HAP-1 (cell line): ENCODE measurements around the gene PRND.

Experiments used
- DNase-seq, 2 experiments: peaks; one replicate each; pipeline ENCODE4 v3.0.0-alpha.2; 2016 to 2020; ENCODE audit warnings: low spot score in 2 of 2
- H3K27me3 ChIP-seq: fragments of 250-450 bp; sonication (Bioruptor Pico); 2 replicates; pipeline ENCODE4 v1.5.1; 2020; ENCODE audit warnings: low read depth, mild to moderate bottlenecking, moderate library complexity
- H3K36me3 ChIP-seq: fragments of 250-450 bp; sonication (Bioruptor Pico); replicated peaks from 2 replicates; pipeline ENCODE4 v1.5.1; 2020; ENCODE audit warnings: mild to moderate bottlenecking
- H3K4me1 ChIP-seq: fragments of 250-450 bp; sonication (Bioruptor Pico); 2 replicates; pipeline ENCODE4 v1.5.1; 2020; ENCODE audit warnings: mild to moderate bottlenecking
- H3K4me3 ChIP-seq: fragments of 250-450 bp; sonication (Bioruptor Pico); 2 replicates; pipeline ENCODE4 v1.5.1; 2020; ENCODE audit warnings: mild to moderate bottlenecking, moderate library complexity
- H3K9me3 ChIP-seq: fragments of 250-450 bp; sonication (Bioruptor Pico); 2 replicates; pipeline ENCODE4 v1.5.1; 2020; ENCODE audit warnings: mild to moderate bottlenecking, moderate library complexity
- in situ Hi-C: fragments of 300-500 bp; cut with MboI; formaldehyde crosslinking; loops from 3 replicates; pipeline ENCODE4 v1.14.3; 2020; ENCODE audit warnings: low sequenced_read_pairs, inconsistent platforms, mixed read lengths

The PRND gene, protein sequence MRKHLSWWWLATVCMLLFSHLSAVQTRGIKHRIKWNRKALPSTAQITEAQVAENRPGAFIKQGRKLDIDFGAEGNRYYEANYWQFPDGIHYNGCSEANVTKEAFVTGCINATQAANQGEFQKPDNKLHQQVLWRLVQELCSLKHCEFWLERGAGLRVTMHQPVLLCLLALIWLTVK

DNA sequence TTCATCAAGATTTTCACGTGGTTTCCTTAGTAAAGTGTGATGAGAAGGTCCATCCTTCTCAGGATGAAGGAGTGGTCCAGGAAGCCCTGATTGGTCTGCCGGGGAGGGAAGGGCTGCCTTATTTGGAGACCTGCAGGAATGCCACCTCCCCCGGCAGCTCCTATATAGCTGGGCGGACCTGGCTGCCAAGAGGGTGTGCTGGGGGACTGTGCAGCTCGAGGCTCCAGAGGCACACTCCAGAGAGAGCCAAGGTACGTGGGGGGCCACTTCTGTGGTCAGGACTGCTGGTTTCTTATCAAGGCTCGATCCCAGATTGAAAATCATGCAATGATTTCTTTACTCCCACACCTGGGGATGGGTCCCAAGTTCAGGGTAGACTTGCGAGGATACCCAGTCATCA is at the start of gene PRND:
Gene PRND (plus strand): TSS at position 191 of the 400 bp plus-strand sequence. CDS start 2,643 bp downstream, outside the sequence.
- Histone ChIP-seq H3K4me3 (no peak within 1 kb of the TSS), H3K27me3 (no peaks in the 10 kb centered on the region), H3K36me3 (no peaks in the 10 kb centered on the region), H3K9me3 (no peaks in the 10 kb centered on the region), H3K4me1 (peaks cover 12% of the 10 kb centered on the region)
- no peak for DNase-seq
- in situ Hi-C loops: no loop called here

DNA sequence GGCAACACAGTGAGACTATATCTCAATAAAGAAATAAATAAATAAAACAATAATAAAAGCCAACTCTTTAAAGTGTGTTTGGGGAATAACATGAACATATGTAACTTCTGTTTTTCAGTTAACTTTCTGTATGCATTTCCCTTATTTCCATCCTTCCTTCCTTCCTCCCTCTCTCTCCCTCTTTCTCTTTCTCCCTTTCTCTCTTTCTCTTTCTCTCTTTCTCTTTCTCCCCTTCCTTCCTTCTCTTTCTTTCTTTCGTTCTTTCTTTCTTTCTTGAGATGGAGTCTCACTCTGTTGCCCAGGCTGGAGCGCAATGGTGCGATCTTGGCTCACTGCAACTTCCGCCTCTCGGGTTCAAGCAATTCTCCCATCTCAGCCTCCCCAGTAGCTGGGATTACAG is 48.8 kb upstream of the PRND start:
- H3K36me3 ChIP-seq: no peaks in the 10 kb centered on the region
- no peaks in the 10 kb centered on the region for H3K9me3 ChIP-seq
- no peaks in the 10 kb centered on the region for H3K4me1 ChIP-seq
- H3K27me3 ChIP-seq: no peaks in the 10 kb centered on the region; the same call in 1 of the 2 replicates
- in situ Hi-C loops: no loop called here
- DNase-seq: no peak
- H3K4me3 ChIP-seq: no peak overlapping the region

DNA sequence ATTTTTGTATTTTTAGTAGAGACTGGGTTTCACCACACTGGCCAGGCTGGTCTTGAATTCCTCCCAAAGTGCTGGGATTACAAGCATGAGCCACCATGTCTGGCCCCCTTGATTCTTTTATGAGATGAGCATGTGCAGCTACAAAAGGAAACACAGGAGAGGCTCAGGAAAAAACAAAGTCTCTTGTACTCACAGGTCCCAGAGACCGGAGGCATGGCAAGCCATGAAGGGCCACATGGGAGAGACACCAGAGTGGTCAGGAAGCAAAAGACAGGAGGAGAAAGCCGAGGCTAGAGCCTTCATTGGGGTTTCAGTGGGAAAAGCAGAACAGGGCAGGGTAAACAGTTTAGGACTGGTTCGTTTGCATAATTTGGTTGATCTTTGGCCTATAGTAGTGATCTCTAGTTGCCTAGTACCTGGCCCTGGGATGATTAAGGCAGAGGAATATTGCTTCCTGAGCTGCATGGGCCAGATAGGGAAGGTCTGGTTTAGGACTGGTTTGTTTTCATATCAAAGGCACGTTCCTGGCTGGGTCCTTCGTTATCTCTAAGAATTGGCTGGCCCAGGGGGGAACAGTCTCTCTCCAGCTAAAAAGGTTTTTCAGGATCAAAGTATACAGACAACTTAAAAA is 48.2 kb upstream of the PRND start:
- in situ Hi-C loops: no loop called here
- no peak overlapping the region for H3K4me3 ChIP-seq
- no peaks in the 10 kb centered on the region for H3K36me3 ChIP-seq
- no peak for DNase-seq
- H3K27me3 ChIP-seq: no peaks in the 10 kb centered on the region; the same call in 1 of the 2 replicates
- no peaks in the 10 kb centered on the region for H3K4me1 ChIP-seq
- no peaks in the 10 kb centered on the region for H3K9me3 ChIP-seq

DNA sequence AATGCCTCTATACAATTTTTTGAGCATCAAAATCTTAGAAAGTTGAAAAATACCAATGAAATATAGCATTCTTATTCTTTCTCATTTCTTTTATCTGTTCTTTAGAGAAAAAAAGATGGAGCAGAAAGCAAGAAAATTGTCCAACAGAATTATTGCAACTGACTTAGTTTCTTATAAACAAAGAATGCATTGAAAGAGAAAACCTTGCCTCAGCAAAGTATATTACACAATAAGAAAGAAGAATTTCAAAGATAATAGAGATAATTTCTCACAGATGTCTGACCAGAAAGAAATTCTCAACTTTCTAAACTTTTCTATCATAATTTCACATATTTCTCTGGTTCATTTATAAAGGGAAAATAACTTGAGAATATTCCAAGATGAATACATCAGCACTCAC is 47.0 kb upstream of the PRND start:
- H3K27me3 ChIP-seq: no peaks in the 10 kb centered on the region; the same call in 1 of the 2 replicates
- H3K4me3 ChIP-seq: no peak overlapping the region
- no peaks in the 10 kb centered on the region for H3K36me3 ChIP-seq
- H3K9me3 ChIP-seq: no peaks in the 10 kb centered on the region
- H3K4me1 ChIP-seq: no peaks in the 10 kb centered on the region
- in situ Hi-C loops: no loop called here
- DNase-seq: no peak

DNA sequence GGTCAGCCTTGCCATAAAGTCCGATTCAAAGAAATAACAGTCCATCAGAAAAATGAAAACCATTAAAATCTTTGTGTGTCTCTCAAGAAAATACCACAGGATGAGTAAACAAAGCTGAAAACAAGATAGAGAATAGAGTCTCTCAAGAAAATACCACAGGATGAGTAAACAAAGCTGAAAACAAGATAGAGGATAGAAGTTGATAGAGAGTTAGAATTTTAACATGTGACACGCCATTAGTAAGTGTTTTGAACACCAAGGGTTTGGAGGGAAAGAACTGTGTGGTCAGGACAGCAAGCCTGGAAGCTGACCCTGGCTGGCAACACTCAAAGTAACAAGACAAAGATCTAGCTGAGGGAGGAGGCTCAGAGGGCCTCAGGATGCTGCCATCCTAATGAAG is 43.9 kb upstream of the PRND start:
- Histone ChIP-seq H3K4me3 (no peak overlapping the region), H3K36me3 (no peaks in the 10 kb centered on the region), H3K9me3 (no peaks in the 10 kb centered on the region), H3K27me3 (no peaks in the 10 kb centered on the region; the same call in 1 of the 2 replicates), H3K4me1 (no peaks in the 10 kb centered on the region)
- in situ Hi-C loops: no loop called here
- DNase-seq: no peak

DNA sequence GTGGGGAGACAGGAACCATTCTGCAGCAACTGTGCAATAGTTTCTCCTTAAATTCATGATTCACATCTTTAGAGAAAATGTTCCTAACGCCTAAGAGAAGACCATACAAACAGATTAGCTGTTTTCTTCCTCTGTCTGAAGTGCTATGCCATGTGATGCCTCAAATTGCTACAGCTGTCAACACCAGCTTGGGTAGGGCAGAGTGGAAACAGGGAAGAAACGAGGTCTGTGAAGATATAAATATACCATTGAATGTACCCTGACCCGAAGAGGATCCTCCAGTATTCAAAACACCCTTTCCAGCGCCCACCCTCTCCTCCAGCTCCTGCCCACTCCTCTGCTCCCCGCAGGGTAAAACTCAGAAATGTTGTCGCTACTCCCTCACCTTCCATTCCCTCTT is 40.3 kb upstream of the PRND start:
- Histone ChIP-seq H3K36me3 (no peaks in the 10 kb centered on the region), H3K9me3 (no peaks in the 10 kb centered on the region), H3K4me1 (peaks cover 4% of the 10 kb centered on the region; the same call in 1 of the 2 replicates), H3K27me3 (no peaks in the 10 kb centered on the region), H3K4me3 (no peak overlapping the region)
- in situ Hi-C loops: no loop called here
- DNase-seq: no peak

DNA sequence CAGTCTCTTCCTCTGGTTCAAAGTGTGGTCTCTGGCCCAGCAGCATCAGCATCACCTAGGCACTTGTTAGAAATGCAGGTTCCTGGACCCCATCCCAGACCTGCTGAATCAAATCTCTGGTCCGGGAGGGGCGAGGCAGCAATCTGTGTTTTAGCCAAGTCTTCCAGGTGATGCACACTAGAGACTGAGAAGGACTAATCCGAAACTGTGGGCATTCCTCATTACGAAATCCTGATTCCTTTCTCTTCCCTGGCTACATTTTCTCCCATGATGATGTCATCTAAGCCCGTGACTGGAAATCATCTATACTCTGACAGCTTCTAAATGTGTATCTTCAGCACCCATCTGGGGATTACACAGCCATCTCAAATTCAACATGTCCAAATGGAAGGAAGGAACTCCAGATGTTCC is 39.7 kb upstream of the PRND start:
- Histone ChIP-seq H3K4me3 (no peak overlapping the region), H3K36me3 (no peaks in the 10 kb centered on the region), H3K4me1 (peaks cover 4% of the 10 kb centered on the region; the same call in 1 of the 2 replicates), H3K9me3 (no peaks in the 10 kb centered on the region), H3K27me3 (no peaks in the 10 kb centered on the region)
- DNase-seq: no peak
- in situ Hi-C loops: no loop called here

DNA sequence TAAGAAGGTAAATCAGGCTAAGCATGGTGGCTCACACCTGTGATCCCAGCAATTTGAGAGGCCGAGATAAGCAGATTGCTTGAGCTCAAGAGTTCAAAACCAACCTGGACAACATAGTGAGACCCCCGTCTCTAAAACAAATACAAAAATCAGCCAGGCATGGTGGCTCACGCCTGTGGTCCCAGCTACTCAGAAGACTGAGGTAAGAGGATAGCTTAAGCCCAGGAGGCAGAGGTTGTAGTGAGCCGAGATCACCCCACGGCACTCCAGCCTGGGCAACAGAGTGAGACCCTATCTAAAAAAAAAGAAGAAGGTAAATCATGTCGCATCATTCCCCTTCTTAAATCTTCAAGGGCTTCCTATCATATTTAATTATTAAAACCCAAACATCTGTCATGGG is 39.0 kb upstream of the PRND start:
- Histone ChIP-seq H3K9me3 (no peaks in the 10 kb centered on the region), H3K36me3 (no peaks in the 10 kb centered on the region), H3K27me3 (no peaks in the 10 kb centered on the region), H3K4me1 (peaks cover 9% of the 10 kb centered on the region), H3K4me3 (no peak overlapping the region)
- in situ Hi-C loops: no loop called here
- DNase-seq: no peak

DNA sequence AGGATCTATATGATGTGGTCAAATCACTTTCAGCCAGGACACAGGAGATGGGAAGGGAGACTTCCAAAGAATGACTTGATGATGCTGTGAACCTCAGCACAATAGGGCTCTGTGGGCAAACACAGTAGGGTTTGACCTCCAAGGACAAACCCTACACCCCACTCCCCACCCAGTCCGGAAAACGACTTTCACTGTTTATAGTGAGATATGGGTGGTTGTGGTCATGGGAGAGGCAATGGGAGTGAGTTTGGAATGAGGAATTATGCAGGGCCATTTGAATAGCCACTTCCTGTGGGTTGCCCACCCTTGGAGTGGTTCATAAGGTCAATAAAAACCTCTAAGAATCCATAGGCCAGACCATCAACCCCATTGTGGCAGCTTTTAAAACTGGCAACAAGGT is 38.4 kb upstream of the PRND start:
- in situ Hi-C loops: no loop called here
- no peak overlapping the region for H3K4me3 ChIP-seq
- H3K4me1 ChIP-seq: peaks cover 15% of the 10 kb centered on the region
- no peaks in the 10 kb centered on the region for H3K9me3 ChIP-seq
- no peaks in the 10 kb centered on the region for H3K36me3 ChIP-seq
- no peak for DNase-seq
- no peaks in the 10 kb centered on the region for H3K27me3 ChIP-seq

DNA sequence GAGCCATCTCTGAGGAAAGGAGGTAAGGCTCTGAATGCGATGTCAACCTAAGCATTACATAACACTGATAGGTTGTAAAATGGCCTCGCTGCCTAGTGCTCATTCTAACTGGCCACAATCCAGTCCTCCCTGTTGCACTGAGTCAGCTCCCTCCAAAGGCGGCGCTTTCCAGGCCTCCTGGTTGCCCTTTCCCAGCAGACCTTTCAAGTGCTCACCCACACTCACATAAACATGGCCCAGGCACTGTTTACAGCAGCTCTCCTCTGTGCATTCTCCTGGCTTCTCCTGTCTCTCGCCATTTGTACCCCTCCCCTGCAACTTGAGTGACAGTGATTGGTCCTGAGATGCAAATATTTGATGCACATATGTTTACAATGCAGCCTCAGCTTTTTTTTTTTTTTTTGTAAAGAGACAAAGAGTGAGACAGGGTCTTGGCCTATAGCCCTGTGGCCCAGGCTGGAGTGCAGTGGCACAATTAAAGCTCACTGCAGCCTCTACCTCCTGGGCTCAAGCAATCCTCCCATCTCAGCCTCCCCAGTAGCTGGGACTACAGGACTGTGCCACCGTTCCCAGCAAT is 36.8 kb upstream of the PRND start:
- Histone ChIP-seq H3K36me3 (no peaks in the 10 kb centered on the region; the same call in 1 of the 2 replicates), H3K4me1 (peaks cover 31% of the 10 kb centered on the region), H3K9me3 (no peaks in the 10 kb centered on the region), H3K4me3 (no peak overlapping the region), H3K27me3 (no peaks in the 10 kb centered on the region)
- no peak for DNase-seq
- in situ Hi-C loops: no loop called here

DNA sequence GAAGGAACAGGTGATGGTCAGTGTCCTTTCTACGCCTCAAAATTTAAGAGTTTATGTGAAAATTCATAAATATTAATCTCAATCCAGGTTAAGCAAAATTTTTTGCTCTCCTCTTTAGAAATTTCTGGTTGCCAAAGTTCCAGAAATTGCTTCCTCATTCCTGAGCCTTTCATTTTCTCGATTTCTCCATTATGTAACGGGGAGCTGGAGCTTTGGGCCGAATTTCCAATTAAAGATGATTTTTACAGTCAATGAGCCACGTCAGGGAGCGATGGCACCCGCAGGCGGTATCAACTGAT is 35.8 kb upstream of the PRND start:
- in situ Hi-C loops: no loop called here
- no peak for DNase-seq
- no peaks in the 10 kb centered on the region for H3K9me3 ChIP-seq
- H3K4me1 ChIP-seq: peaks cover 31% of the 10 kb centered on the region
- no peaks in the 10 kb centered on the region for H3K27me3 ChIP-seq
- H3K36me3 ChIP-seq: no peaks in the 10 kb centered on the region; the same call in 1 of the 2 replicates
- H3K4me3 ChIP-seq: peak overlapping the region; percentile 53

DNA sequence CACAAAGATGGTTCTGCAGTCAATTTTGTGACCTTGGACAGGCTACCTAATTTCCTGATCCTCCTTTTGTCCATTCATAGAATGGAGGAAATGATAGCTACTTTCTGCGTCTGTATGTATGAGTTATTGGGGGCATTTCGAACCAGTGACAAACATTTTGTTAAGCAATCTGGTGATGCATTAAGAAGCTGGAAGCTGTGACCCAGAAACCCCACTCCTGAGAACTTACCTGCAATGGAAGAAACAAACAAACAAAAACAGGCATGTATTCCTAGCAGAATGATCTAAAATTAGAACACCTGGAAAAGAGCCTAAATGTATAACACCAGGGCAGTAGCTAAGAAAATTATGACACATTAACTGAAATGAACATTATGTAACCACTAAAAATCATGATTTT is 33.4 kb upstream of the PRND start:
- no peak overlapping the region for H3K4me3 ChIP-seq
- DNase-seq: no peak
- in situ Hi-C loops: no loop called here
- H3K9me3 ChIP-seq: no peaks in the 10 kb centered on the region
- peaks cover 7% of the 10 kb centered on the region; the same call in 1 of the 2 replicates for H3K36me3 ChIP-seq
- peaks cover 31% of the 10 kb centered on the region for H3K4me1 ChIP-seq
- H3K27me3 ChIP-seq: no peaks in the 10 kb centered on the region

DNA sequence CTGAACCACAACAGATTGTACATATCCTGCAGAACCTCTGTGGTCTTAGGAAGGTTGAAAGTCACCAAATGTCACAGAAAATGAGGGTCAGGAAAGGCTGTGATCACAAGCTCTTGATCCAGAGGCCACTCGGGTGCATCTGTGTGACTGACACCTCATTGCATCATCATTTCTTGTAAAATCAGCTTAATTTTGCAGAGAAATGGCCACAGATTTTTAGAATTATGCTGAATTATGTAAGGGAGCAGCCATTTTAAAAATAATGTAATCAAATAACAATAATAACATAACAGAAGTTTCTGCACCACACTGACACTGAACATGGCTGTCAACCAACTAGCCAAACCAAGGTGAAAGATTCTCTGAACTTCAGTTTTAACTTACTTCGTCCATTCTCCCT is 32.5 kb upstream of the PRND start:
- Histone ChIP-seq H3K4me3 (no peak overlapping the region), H3K27me3 (no peaks in the 10 kb centered on the region), H3K4me1 (peaks cover 31% of the 10 kb centered on the region), H3K9me3 (no peaks in the 10 kb centered on the region), H3K36me3 (peaks cover 7% of the 10 kb centered on the region; the same call in 1 of the 2 replicates)
- in situ Hi-C loops: no loop called here
- DNase-seq: no peak

DNA sequence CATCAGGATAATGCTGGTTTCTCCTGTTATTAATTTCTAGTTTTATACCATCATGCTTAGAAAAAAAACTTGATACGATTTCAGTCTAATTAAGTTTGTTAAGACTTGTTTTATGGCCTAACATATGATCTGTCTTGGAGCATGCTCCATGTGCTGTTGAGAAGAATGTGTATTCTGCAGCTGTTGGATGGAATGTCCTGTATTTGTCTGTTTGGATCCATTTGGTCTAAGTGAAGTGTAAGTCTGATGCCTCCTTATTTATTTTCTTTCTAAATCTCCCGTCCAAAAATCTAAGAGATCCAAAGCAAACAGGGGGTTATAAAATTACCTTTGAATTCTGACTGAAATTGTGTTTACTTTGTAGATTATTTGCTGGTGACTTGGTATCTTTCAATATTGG is 30.0 kb upstream of the PRND start:
- DNase-seq: no peak
- H3K9me3 ChIP-seq: no peaks in the 10 kb centered on the region
- no peaks in the 10 kb centered on the region for H3K27me3 ChIP-seq
- no peak overlapping the region for H3K4me3 ChIP-seq
- in situ Hi-C loops: no loop called here
- peaks cover 29% of the 10 kb centered on the region for H3K4me1 ChIP-seq
- peaks cover 7% of the 10 kb centered on the region; the same call in 1 of the 2 replicates for H3K36me3 ChIP-seq
